ENCODE data around the gene IGF2R. TPM values are rescaled to one million over a fixed set of nuclear protein-coding genes. Genes with fewer than 3 reads are reported as not detected.

IGF2R gene
- total RNA-seq, 2 donors from 2014 or later, result 50.8 TPM

DNA sequence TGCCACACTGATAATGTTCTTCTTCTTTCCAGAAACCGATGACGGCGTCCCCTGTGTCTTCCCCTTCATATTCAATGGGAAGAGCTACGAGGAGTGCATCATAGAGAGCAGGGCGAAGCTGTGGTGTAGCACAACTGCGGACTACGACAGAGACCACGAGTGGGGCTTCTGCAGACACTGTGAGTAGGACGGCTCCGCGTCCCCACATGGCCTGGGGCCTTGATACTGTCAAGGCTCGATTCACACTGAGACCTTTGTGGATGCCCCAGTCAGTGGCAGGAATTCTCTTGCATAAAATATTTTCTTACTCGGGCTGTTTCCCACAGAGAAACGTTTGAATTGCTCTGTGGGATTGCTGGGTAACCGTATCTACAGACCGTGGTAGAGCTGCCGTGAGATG, 111.2 kb downstream of the IGF2R start:
- no peak for DNase-seq
- ATAC-seq, result no peak
- intact Hi-C loops (cut with DNase I), result no loop called here
- no peaks in the 10 kb centered on the region for H3K27me3 ChIP-seq
- no peak overlapping the region for H3K27ac ChIP-seq
- no peak overlapping the region for H3K4me3 ChIP-seq
- H3K36me3 ChIP-seq (replicated peaks in 1 of 2; ENCODE audit: insufficient read depth in 1 of 2, low read depth in 2 of 2), result peaks cover 30 to 41% of the 10 kb centered on the region in 2 donors
- WGBS, 2 donors, result 93 to 94% methylated on average over 17 of the region's 17 CpGs
- TF ChIP-seq, protein P1, sequence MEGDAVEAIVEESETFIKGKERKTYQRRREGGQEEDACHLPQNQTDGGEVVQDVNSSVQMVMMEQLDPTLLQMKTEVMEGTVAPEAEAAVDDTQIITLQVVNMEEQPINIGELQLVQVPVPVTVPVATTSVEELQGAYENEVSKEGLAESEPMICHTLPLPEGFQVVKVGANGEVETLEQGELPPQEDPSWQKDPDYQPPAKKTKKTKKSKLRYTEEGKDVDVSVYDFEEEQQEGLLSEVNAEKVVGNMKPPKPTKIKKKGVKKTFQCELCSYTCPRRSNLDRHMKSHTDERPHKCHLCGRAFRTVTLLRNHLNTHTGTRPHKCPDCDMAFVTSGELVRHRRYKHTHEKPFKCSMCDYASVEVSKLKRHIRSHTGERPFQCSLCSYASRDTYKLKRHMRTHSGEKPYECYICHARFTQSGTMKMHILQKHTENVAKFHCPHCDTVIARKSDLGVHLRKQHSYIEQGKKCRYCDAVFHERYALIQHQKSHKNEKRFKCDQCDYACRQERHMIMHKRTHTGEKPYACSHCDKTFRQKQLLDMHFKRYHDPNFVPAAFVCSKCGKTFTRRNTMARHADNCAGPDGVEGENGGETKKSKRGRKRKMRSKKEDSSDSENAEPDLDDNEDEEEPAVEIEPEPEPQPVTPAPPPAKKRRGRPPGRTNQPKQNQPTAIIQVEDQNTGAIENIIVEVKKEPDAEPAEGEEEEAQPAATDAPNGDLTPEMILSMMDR (IDR thresholded peaks at IDR 0.05), result no peak
- no peak for TF ChIP-seq POLR2A (IDR thresholded peaks at IDR 0.05)
- H3K4me1 ChIP-seq, result no peaks in the 10 kb centered on the region
- H3K9me3 ChIP-seq, result no peaks in the 10 kb centered on the region

GRCh38 chr6:160081398-160081797, 112.5 kb downstream of the IGF2R start:
- H3K4me3 ChIP-seq, result no peak overlapping the region
- no peaks in the 10 kb centered on the region for H3K27me3 ChIP-seq
- WGBS, 2 donors, result 93 to 97% methylated on average over 11 of the region's 11 CpGs
- H3K27ac ChIP-seq, result no peak overlapping the region
- peaks cover 30 to 46% of the 10 kb centered on the region in 2 donors for H3K36me3 ChIP-seq (replicated peaks in 1 of 2; ENCODE audit: insufficient read depth in 1 of 2, low read depth in 2 of 2)
- no peak for TF ChIP-seq POLR2A (IDR thresholded peaks at IDR 0.05)
- TF ChIP-seq, protein P1 (IDR thresholded peaks at IDR 0.05), result no peak
- DNase-seq, result no peak
- H3K9me3 ChIP-seq, result no peaks in the 10 kb centered on the region
- intact Hi-C loops (cut with DNase I), result no loop called here
- ATAC-seq, result no peak
- H3K4me1 ChIP-seq, result no peaks in the 10 kb centered on the region

DNA sequence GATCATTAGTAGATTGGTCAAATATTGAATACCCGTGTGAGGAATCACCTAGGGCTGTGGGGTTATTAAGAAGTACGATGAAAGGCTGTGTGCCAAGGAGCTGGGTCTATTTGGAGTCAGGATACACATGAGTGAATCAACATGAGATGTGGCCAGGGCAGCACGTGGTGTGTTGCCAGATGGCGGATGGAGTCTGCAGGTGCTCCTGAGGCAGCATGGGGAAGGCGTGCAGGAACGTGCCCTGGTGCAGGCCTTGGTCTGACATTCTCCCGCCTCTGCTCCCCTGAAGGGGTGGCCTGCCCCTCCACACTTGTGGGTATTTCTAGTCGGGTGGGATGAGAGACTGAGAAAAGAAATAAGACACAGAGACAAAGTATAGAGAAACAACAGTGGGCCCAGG, 113.7 kb downstream of the IGF2R start:
- no peak for TF ChIP-seq POLR2A (IDR thresholded peaks at IDR 0.05)
- TF ChIP-seq, protein P1 (IDR thresholded peaks at IDR 0.05), result no peak
- Histone ChIP-seq H3K4me1 (no peaks in the 10 kb centered on the region), H3K27me3 (no peaks in the 10 kb centered on the region), H3K36me3 (replicated peaks in 1 of 2; ENCODE audit: insufficient read depth in 1 of 2, low read depth in 2 of 2) (peaks cover 30 to 40% of the 10 kb centered on the region in 2 donors), H3K9me3 (no peaks in the 10 kb centered on the region), H3K4me3 (no peak overlapping the region), H3K27ac (no peak overlapping the region)
- DNase-seq (no peak), ATAC-seq (no peak)
- intact Hi-C loops (cut with DNase I), result no loop called here
- 87 to 90% methylated on average over 8 of the region's 8 CpGs for WGBS, 2 donors

DNA sequence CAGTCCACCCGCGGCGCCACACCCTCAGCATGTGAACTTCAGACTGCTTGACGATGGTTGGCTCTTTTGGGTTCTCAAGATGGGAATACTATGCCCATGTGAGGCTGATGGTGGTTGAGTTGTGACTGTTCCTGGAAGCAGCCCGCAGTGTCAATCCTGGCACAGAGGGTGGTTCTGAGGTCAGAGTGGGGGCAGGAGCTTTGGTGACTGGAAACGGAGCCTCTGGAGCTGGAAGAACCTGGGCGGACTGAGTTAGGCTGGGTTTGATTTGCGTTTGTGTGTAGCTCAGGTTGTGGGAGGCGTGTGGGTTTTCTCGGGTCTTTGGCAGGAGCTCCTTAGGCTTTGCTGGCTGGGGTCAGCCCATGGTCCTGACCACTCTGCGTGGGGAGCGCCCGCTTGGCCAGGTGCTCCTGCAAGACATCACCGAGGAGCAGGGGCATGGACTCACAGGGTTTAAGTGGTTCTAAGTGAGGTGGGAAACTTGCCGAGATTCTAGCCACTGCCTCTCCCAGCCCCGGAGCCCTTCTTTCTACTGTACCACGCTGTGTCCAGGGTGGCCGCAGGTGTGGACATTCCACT, 115.4 kb downstream of the IGF2R start:
- peaks cover 31 to 36% of the 10 kb centered on the region in 2 donors for H3K36me3 ChIP-seq (replicated peaks in 1 of 2; ENCODE audit: insufficient read depth in 1 of 2, low read depth in 2 of 2)
- H3K27me3 ChIP-seq, result no peaks in the 10 kb centered on the region
- ATAC-seq, result no peak
- H3K9me3 ChIP-seq, result no peaks in the 10 kb centered on the region
- no peak for TF ChIP-seq POLR2A (IDR thresholded peaks at IDR 0.05)
- TF ChIP-seq, protein P1 (IDR thresholded peaks at IDR 0.05), result no peak
- no peak overlapping the region for H3K4me3 ChIP-seq
- 94 to 96% methylated on average over 12 to 18 of the region's 18 CpGs for WGBS, 2 donors
- no peak for DNase-seq
- intact Hi-C loops (cut with DNase I), result no loop called here
- no peak overlapping the region for H3K27ac ChIP-seq
- no peaks in the 10 kb centered on the region for H3K4me1 ChIP-seq

- 71 to 85% methylated on average over 5 of the region's 5 CpGs for WGBS, 2 donors
- ATAC-seq, result no peak
- no peak overlapping the region for H3K27ac ChIP-seq
These were observed 116.3 kb downstream of the IGF2R start for GRCh38 chr6:160085226-160085625.

More at GRCh38 chr6:160085226-160085625, 116.3 kb downstream of the IGF2R start:
- intact Hi-C loops (cut with DNase I), result no loop called here
- no peak for TF ChIP-seq POLR2A (IDR thresholded peaks at IDR 0.05)
- TF ChIP-seq, protein P1 (IDR thresholded peaks at IDR 0.05), result no peak
- Histone ChIP-seq H3K4me3 (no peak overlapping the region), H3K9me3 (no peaks in the 10 kb centered on the region), H3K36me3 (replicated peaks in 1 of 2; ENCODE audit: insufficient read depth in 1 of 2, low read depth in 2 of 2) (peaks cover 27 to 35% of the 10 kb centered on the region in 2 donors), H3K27me3 (no peaks in the 10 kb centered on the region), H3K4me1 (no peaks in the 10 kb centered on the region)
- no peak for DNase-seq
